ENCODE measurements around the gene RYR3. TPM values are rescaled to one million over a fixed set of nuclear protein-coding genes. Genes with fewer than 3 reads are reported as not detected.

RYR3 gene
- total RNA-seq, 6 experiments from 2014 or later: not detected

DNA sequence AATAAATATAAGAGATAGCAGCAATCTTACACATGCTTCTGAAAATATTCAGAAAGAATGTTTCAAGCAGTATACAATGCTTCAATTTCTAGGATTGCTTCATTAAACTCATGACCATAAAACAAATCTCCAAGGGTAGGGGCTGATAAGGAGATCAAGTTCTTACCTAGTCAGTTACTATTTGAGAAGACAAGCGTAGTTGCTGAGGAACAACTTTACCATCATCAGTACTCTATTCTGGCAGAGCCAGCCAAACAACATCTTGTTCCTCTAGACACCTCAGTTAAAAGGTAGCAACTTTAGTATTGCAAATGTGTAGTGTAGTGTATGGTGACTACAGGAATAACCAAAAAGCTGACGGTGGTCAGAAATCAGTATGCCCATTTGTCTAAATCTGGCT, 572.2 kb downstream of the RYR3 start:
- DNase-seq: no peak
- H3K4me3 Mint-ChIP-seq: no peak overlapping the region
- H3K27ac Mint-ChIP-seq: no peak overlapping the region
- no peaks in the 10 kb centered on the region for H3K27me3 Mint-ChIP-seq (ENCODE audit: insufficient read depth)
- TF ChIP-seq, protein P1, sequence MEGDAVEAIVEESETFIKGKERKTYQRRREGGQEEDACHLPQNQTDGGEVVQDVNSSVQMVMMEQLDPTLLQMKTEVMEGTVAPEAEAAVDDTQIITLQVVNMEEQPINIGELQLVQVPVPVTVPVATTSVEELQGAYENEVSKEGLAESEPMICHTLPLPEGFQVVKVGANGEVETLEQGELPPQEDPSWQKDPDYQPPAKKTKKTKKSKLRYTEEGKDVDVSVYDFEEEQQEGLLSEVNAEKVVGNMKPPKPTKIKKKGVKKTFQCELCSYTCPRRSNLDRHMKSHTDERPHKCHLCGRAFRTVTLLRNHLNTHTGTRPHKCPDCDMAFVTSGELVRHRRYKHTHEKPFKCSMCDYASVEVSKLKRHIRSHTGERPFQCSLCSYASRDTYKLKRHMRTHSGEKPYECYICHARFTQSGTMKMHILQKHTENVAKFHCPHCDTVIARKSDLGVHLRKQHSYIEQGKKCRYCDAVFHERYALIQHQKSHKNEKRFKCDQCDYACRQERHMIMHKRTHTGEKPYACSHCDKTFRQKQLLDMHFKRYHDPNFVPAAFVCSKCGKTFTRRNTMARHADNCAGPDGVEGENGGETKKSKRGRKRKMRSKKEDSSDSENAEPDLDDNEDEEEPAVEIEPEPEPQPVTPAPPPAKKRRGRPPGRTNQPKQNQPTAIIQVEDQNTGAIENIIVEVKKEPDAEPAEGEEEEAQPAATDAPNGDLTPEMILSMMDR (IDR thresholded peaks at IDR 0.05): no peak
- no peaks in the 10 kb centered on the region for H3K36me3 Mint-ChIP-seq (ENCODE audit: low read depth)
- H3K4me1 Mint-ChIP-seq (ENCODE audit: low read depth): no peaks in the 10 kb centered on the region
- no peaks in the 10 kb centered on the region; the same call in 1 of the 2 replicates for H3K9me3 Mint-ChIP-seq

DNA sequence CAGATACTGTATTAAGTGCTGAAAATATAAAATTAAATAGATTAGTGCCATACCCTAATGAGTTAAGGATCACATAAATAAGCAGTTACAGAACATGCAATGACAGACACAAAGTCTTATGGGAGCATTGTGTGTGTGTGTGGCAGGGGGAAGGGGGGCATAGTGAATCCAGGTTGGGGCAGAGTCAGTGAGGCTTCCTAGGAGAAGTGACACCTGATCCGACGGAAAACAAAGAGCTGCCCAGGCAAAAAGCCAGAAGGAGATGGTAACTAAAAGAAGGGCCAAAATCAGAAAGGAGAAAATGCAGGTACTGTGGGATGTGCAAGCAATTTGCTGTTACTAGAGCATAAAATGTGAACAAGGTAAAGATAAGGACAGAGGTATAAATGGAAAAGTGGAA, 577.4 kb downstream of the RYR3 start:
- H3K9me3 Mint-ChIP-seq: no peaks in the 10 kb centered on the region; the same call in 1 of the 2 replicates
- TF ChIP-seq, protein P1 (IDR thresholded peaks at IDR 0.05): no peak
- H3K27me3 Mint-ChIP-seq (ENCODE audit: insufficient read depth): no peaks in the 10 kb centered on the region
- peaks cover 5% of the 10 kb centered on the region; the same call in 1 of the 2 replicates for H3K36me3 Mint-ChIP-seq (ENCODE audit: low read depth)
- H3K4me1 Mint-ChIP-seq (ENCODE audit: low read depth): no peaks in the 10 kb centered on the region
- H3K4me3 Mint-ChIP-seq: no peak overlapping the region
- no peak for DNase-seq
- H3K27ac Mint-ChIP-seq: no peak overlapping the region

DNA sequence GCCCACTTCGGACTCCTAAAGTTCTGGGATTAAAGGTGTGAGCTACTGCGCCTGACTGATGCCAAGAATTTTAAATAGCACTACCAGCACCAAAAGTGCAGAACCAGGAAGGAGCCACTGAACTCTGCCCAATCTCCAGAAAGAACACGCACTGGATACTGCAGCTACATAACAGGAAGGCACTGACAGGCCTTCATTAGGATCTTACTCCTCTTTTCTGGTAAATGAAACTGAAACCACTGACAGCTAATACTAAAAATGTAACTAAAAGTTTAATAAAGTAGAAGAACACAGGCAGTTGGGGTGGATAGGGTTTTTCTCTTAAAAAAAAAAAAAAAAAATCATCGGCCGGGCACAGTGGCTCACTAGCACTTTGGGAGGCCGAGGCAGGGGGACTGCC, 583.4 kb downstream of the RYR3 start:
- TF ChIP-seq, protein P1 (IDR thresholded peaks at IDR 0.05): no peak
- Mint-ChIP-seq H3K4me1 (ENCODE audit: low read depth) (peaks cover 14% of the 10 kb centered on the region), H3K36me3 (ENCODE audit: low read depth) (peaks cover 5% of the 10 kb centered on the region; the same call in 1 of the 2 replicates), H3K4me3 (no peak overlapping the region), H3K9me3 (no peaks in the 10 kb centered on the region), H3K27me3 (ENCODE audit: insufficient read depth) (no peaks in the 10 kb centered on the region; the same call in 1 of the 2 replicates), H3K27ac (no peak overlapping the region)
- DNase-seq: no peak

DNA sequence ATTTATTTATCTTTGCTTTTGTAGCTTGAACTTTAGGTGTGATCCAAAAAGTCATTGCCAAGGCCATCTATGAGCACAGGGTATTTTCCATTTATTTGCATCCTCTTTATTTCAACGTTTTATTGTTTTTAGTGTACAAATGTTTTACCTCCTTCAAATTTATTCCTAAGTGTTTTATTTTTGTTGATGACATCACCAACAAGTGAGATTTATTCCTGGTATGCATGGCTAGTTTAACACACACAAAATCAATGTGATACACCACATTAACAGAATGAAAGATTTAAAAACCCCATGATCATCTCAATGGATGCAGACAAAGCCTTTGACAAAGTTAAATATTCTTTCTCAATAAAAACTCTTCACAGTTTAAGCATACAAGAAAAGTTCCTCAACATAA, 591.3 kb downstream of the RYR3 start:
- no peaks in the 10 kb centered on the region for H3K9me3 Mint-ChIP-seq
- DNase-seq: no peak
- H3K4me1 Mint-ChIP-seq (ENCODE audit: low read depth): peaks cover 16% of the 10 kb centered on the region
- no peaks in the 10 kb centered on the region for H3K36me3 Mint-ChIP-seq (ENCODE audit: low read depth)
- H3K4me3 Mint-ChIP-seq: no peak overlapping the region
- peaks cover 2% of the 10 kb centered on the region; the same call in 1 of the 2 replicates for H3K27me3 Mint-ChIP-seq (ENCODE audit: insufficient read depth)
- TF ChIP-seq, protein P1 (IDR thresholded peaks at IDR 0.05): no peak
- no peak overlapping the region for H3K27ac Mint-ChIP-seq

DNA sequence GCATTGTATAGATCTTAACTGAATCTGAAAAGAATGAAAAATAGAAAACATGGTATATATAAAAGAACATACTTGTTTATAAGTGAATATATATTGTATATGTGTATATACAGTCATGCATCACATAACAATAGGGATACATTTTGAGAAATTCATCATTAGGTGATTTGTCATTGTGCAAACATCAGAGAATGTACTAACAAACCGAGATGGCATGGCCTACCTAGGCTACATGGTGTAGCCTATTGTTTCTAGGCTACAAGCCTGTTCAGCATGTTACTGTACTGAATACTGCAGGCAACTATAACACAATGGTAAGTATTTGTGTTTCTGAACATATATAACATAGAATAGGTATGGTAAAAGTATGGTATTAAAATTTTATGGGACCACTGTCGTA, 592.9 kb downstream of the RYR3 start:
- no peak overlapping the region for H3K4me3 Mint-ChIP-seq
- no peak overlapping the region for H3K27ac Mint-ChIP-seq
- no peak for DNase-seq
- no peaks in the 10 kb centered on the region for H3K9me3 Mint-ChIP-seq
- H3K36me3 Mint-ChIP-seq (ENCODE audit: low read depth): no peaks in the 10 kb centered on the region
- TF ChIP-seq, protein P1 (IDR thresholded peaks at IDR 0.05): no peak
- H3K27me3 Mint-ChIP-seq (ENCODE audit: insufficient read depth): peaks cover 2% of the 10 kb centered on the region; the same call in 1 of the 2 replicates
- H3K4me1 Mint-ChIP-seq (ENCODE audit: low read depth): peaks cover 21% of the 10 kb centered on the region

DNA sequence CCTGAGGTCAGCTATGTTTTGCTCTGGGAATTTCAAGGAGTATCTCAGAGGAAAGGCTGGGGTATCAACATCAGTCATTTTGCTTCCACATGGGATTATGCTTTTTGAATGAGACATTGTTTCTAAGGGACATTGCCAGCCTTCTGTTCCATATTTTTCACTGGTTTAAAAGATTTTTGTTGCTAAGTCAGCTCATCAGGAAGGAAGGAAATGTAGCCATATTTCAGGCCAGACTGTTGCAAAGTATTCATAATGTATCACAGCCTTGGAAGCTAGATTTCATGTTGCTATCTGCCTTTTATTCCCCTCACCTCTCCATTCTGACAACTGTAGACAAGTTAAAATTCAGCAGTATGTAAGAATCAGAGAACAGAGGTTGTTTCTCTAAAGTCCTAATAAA, 596.6 kb downstream of the RYR3 start:
- no peaks in the 10 kb centered on the region for H3K9me3 Mint-ChIP-seq

More for the DNA sequence above, 596.6 kb downstream of the RYR3 start:
- Mint-ChIP-seq H3K4me3 (no peak overlapping the region; the same call in 1 of the 2 replicates), H3K27me3 (ENCODE audit: insufficient read depth) (peaks cover 2% of the 10 kb centered on the region; the same call in 1 of the 2 replicates), H3K27ac (peak overlapping the region; percentile 23; the same call in 1 of the 2 replicates), H3K36me3 (ENCODE audit: low read depth) (no peaks in the 10 kb centered on the region), H3K4me1 (ENCODE audit: low read depth) (peaks cover 46% of the 10 kb centered on the region)
- no peak for DNase-seq
- TF ChIP-seq, protein P1 (IDR thresholded peaks at IDR 0.05): no peak
